Liver (tissue), 9 donors: ENCODE results near the gene TGFB1I1. TPM values are rescaled to one million over a fixed set of nuclear protein-coding genes. Genes with fewer than 3 reads are reported as not detected.

Experiments
- DNase-seq: peaks from one replicate; pipeline ENCODE4 v3.0.0-alpha.2; 2017; ENCODE audit warnings: low spot score
- H3K27ac ChIP-seq, 2 donors: one replicate each; pipeline ENCODE4 v1.7.0; 2013; ENCODE audit warnings: inconsistent platforms in 2 of 2, low read length in 2 of 2, control low read depth in 1 of 2, low read depth in 1 of 2, mild to moderate bottlenecking in 1 of 2
- H3K27me3 ChIP-seq, 4 donors: one replicate each; pipeline versions ENCODE4 v1.6.1 to v1.7.0; 2013; ENCODE audit warnings: low read length in 3 of 4, inconsistent platforms in 1 of 4, mild to moderate bottlenecking in 1 of 4, moderate library complexity in 1 of 4; ENCODE audit not compliant: control insufficient read depth in 4 of 4, insufficient read depth in 4 of 4
- H3K36me3 ChIP-seq, 4 donors: one replicate each; pipeline versions ENCODE4 v1.6.1 to v1.7.0; 2013; ENCODE audit warnings: low read length in 3 of 4, mild to moderate bottlenecking in 3 of 4, low read depth in 1 of 4, moderate library complexity in 1 of 4; ENCODE audit not compliant: control insufficient read depth in 4 of 4, insufficient read depth in 3 of 4
- H3K4me1 ChIP-seq, 4 donors: one replicate each; pipeline versions ENCODE4 v1.6.1 to v1.7.0; 2013; ENCODE audit warnings: low read length in 3 of 4, mild to moderate bottlenecking in 3 of 4, moderate library complexity in 1 of 4; ENCODE audit not compliant: control insufficient read depth in 4 of 4, insufficient read depth in 4 of 4
- H3K4me3 ChIP-seq, 3 donors: one replicate each; pipeline versions ENCODE4 v1.6.1 to v1.7.0; 2013; ENCODE audit warnings: low read length in 3 of 3, control low read depth in 1 of 3, low read depth in 1 of 3, mild to moderate bottlenecking in 1 of 3
- H3K9ac ChIP-seq, 2 donors: one replicate each; pipeline ENCODE4 v1.7.0; 2013; ENCODE audit warnings: low read length in 2 of 2, mild to moderate bottlenecking in 2 of 2, moderate library complexity in 2 of 2, control low read depth in 1 of 2, low read depth in 1 of 2
- H3K9me3 ChIP-seq, 4 donors: one replicate each; pipeline versions ENCODE4 v1.6.1 to v1.7.0; 2013; ENCODE audit warnings: low read length in 3 of 4; ENCODE audit not compliant: control insufficient read depth in 4 of 4
- EGR1 ChIP-seq, 2 donors: IDR thresholded peaks; 2 replicates each; pipeline ENCODE4 v1.6.1; 2016 to 2018; ENCODE audit warnings: antibody characterized with exemption in 2 of 2, low read depth in 2 of 2
- FOXA1 ChIP-seq: IDR thresholded peaks from 2 replicates; pipeline ENCODE4 v1.6.1; 2016; ENCODE audit warnings: antibody characterized with exemption
- FOXA2 ChIP-seq: IDR thresholded peaks from 2 replicates; pipeline ENCODE4 v1.6.1; 2016; ENCODE audit warnings: antibody characterized with exemption
- GABPA ChIP-seq, 2 donors: IDR thresholded peaks in 1 of 2; conservative IDR thresholded peaks in 1 of 2; 2 replicates each; pipeline ENCODE4 v1.6.1; 2016; ENCODE audit warnings: antibody characterized with exemption in 2 of 2, mild to moderate bottlenecking in 1 of 2, moderate library complexity in 1 of 2
- HNF4G ChIP-seq: IDR thresholded peaks from 2 replicates; pipeline ENCODE4 v1.6.1; 2016; ENCODE audit warnings: antibody characterized with exemption
- JUND ChIP-seq, 2 donors: IDR thresholded peaks; 2 replicates each; pipeline ENCODE4 v1.6.1; 2016; ENCODE audit warnings: antibody characterized with exemption in 2 of 2
- NR2F2 ChIP-seq: IDR thresholded peaks from 2 replicates; pipeline ENCODE4 v1.6.1; 2016; ENCODE audit warnings: antibody characterized with exemption
- RAD21 ChIP-seq, 2 donors: IDR thresholded peaks; 2 replicates each; pipeline ENCODE4 v1.6.1; 2016; ENCODE audit warnings: antibody characterized with exemption in 2 of 2, mild to moderate bottlenecking in 2 of 2
- TAF1 ChIP-seq: conservative IDR thresholded peaks from 2 replicates; pipeline ENCODE4 v1.6.1; 2016; ENCODE audit warnings: antibody characterized with exemption, mild to moderate bottlenecking
- WGBS: extraction: QIAGEN DNeasy Blood & Tissue Kit; methylation state at CpG from one replicate; pipeline ENCODE4 v1.1.7; 2013; 5-methylcytosine and 5-hydroxymethylcytosine counted together
- polyA plus RNA-seq, 2 donors: library from polyadenylated mRNA; stranded (reverse) in 1 of 2; unstranded in 1 of 2; fragments of 200-250 nt in 1 of 2; fragments of >200 nt in 1 of 2; fragmentation: Nextera tagmentation in 1 of 2; extraction: Ambion mirVana in 1 of 2; gene quantifications; one replicate each; pipeline versions ENCODE4 v1.2.1 to v1.2.3, GENCODE V29; 2013 to 2015
- total RNA-seq, 2 donors: library from RNA; depleted of rRNA; stranded (reverse); fragments of >200 nt; gene quantifications; one replicate each; pipeline ENCODE4 v1.2.3, GENCODE V29; 2014
- TF ChIP-seq, protein P1 (sequence below): fragments of 150-350 bp; IDR thresholded peaks from 2 replicates; pipeline ENCODE4 v1.5.1; 2017; ENCODE audit warnings: improper control_type of control experiment, low read depth, low read length; ENCODE audit not compliant: missing input control
- TF ChIP-seq, protein P2 (sequence below): IDR thresholded peaks from 2 replicates; pipeline ENCODE4 v1.6.1; 2016; ENCODE audit warnings: antibody characterized with exemption
- TF ChIP-seq, protein P3 (sequence below): IDR thresholded peaks from 2 replicates; pipeline ENCODE4 v1.6.1; 2016; ENCODE audit warnings: antibody characterized with exemption, mild to moderate bottlenecking
- donor health status: healthy.
- donor health status: healthy.
- donor health status: healthy.
- donor health status: healthy.
- donor health status: healthy.

The TGFB1I1 gene
- total and polyA plus RNA-seq, 4 donors = 4.2 to 8.3 (median 5.8) TPM

DNA sequence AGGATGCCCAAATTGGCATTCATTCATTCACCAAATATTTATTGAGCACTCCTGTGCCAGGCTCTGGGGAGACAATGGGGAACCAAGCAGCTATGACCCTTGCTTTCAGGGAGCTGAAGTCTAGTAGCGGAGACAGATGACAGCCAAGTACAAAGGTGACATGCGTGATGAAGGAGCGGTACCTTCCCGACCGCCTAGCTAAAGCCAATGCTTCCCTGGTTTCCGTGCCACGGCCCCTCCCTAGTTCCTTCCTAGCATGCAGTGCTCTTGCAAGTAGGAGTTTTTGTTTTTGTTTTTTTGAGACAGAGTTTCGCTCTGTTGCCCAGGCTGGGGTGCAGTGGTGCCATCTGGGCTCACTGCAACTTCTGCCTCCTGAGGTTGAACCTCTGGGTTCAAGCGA is 7.8 kb downstream of the TGFB1I1 start:
- Histone ChIP-seq H3K27ac (no peak overlapping the region), H3K4me3 (no peak overlapping the region), H3K27me3 (no peaks in the 10 kb centered on the region), H3K36me3 (no peaks in the 10 kb centered on the region), H3K4me1 (peaks cover 3 to 21% (median 14%) of the 10 kb centered on the region in 4 donors), H3K9me3 (no peaks in the 10 kb centered on the region), H3K9ac (no peak overlapping the region)
- 93% methylated on average over 9 of the region's 9 CpGs for WGBS
- DNase-seq = no peak
- no peak for TF ChIP-seq FOXA2
- no peak for TF ChIP-seq HNF4G
- TF ChIP-seq TAF1 = no peak
- TF ChIP-seq RAD21 (IDR thresholded peaks at IDR 0.05) = no peak
- TF ChIP-seq EGR1 (IDR thresholded peaks at IDR 0.05; ENCODE audit: low read depth in 2 of 2) = no peak
- TF ChIP-seq JUND (IDR thresholded peaks at IDR 0.05) = no peak
- no peak for TF ChIP-seq FOXA1
- TF ChIP-seq, protein P1, sequence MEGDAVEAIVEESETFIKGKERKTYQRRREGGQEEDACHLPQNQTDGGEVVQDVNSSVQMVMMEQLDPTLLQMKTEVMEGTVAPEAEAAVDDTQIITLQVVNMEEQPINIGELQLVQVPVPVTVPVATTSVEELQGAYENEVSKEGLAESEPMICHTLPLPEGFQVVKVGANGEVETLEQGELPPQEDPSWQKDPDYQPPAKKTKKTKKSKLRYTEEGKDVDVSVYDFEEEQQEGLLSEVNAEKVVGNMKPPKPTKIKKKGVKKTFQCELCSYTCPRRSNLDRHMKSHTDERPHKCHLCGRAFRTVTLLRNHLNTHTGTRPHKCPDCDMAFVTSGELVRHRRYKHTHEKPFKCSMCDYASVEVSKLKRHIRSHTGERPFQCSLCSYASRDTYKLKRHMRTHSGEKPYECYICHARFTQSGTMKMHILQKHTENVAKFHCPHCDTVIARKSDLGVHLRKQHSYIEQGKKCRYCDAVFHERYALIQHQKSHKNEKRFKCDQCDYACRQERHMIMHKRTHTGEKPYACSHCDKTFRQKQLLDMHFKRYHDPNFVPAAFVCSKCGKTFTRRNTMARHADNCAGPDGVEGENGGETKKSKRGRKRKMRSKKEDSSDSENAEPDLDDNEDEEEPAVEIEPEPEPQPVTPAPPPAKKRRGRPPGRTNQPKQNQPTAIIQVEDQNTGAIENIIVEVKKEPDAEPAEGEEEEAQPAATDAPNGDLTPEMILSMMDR = no peak
- TF ChIP-seq, protein P2, sequence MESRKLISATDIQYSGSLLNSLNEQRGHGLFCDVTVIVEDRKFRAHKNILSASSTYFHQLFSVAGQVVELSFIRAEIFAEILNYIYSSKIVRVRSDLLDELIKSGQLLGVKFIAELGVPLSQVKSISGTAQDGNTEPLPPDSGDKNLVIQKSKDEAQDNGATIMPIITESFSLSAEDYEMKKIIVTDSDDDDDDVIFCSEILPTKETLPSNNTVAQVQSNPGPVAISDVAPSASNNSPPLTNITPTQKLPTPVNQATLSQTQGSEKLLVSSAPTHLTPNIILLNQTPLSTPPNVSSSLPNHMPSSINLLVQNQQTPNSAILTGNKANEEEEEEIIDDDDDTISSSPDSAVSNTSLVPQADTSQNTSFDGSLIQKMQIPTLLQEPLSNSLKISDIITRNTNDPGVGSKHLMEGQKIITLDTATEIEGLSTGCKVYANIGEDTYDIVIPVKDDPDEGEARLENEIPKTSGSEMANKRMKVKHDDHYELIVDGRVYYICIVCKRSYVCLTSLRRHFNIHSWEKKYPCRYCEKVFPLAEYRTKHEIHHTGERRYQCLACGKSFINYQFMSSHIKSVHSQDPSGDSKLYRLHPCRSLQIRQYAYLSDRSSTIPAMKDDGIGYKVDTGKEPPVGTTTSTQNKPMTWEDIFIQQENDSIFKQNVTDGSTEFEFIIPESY = no peak
- TF ChIP-seq, protein P3, sequence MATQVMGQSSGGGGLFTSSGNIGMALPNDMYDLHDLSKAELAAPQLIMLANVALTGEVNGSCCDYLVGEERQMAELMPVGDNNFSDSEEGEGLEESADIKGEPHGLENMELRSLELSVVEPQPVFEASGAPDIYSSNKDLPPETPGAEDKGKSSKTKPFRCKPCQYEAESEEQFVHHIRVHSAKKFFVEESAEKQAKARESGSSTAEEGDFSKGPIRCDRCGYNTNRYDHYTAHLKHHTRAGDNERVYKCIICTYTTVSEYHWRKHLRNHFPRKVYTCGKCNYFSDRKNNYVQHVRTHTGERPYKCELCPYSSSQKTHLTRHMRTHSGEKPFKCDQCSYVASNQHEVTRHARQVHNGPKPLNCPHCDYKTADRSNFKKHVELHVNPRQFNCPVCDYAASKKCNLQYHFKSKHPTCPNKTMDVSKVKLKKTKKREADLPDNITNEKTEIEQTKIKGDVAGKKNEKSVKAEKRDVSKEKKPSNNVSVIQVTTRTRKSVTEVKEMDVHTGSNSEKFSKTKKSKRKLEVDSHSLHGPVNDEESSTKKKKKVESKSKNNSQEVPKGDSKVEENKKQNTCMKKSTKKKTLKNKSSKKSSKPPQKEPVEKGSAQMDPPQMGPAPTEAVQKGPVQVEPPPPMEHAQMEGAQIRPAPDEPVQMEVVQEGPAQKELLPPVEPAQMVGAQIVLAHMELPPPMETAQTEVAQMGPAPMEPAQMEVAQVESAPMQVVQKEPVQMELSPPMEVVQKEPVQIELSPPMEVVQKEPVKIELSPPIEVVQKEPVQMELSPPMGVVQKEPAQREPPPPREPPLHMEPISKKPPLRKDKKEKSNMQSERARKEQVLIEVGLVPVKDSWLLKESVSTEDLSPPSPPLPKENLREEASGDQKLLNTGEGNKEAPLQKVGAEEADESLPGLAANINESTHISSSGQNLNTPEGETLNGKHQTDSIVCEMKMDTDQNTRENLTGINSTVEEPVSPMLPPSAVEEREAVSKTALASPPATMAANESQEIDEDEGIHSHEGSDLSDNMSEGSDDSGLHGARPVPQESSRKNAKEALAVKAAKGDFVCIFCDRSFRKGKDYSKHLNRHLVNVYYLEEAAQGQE = no peak

DNA sequence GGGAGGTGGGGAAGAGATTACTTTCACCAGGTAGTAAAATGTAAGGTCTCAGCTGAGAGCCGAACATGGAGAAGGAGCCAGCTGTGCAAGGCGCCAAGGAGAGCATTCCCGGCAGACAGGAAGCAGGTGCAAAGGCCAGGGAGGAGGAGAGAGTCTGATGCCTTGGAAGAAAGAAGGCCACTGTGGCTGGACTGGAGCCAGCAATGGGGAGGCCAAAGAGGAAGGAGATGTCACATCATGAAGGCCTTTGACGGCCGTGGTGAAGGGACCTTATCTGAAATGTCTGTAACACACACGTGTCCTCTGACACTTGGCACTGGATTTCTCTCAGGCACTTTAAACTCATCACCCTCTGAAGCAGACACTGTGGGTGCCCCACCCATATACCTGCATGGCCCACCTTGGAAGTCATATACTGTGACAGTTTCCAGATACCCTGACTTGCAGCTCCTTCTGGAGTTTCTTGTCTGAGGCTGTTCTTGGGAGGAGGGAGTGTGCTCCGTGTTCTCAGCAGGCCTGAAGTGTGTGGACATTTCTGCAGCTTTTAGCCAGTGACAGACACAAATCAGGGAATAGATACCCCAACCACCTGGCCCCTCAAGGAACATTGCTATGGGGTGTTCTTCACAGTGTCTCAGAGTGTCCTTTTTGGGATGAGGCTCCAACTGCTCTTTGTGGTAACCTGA is 9.0 kb downstream of the TGFB1I1 start:
- DNase-seq = no peak
- Histone ChIP-seq H3K9me3 (no peaks in the 10 kb centered on the region), H3K36me3 (no peaks in the 10 kb centered on the region), H3K4me1 (peaks cover 3 to 21% (median 14%) of the 10 kb centered on the region in 4 donors), H3K27me3 (no peaks in the 10 kb centered on the region), H3K9ac (no peak overlapping the region), H3K4me3 (no peak overlapping the region), H3K27ac (no peak overlapping the region)
- TF ChIP-seq NR2F2 = peak; percentile 82
- TF ChIP-seq GABPA (IDR thresholded peaks at IDR 0.05 in 1 of 2, conservative IDR thresholded peaks at IDR 0.05 in 1 of 2) = no peak
- 67% methylated on average over 7 of the region's 7 CpGs for WGBS
